Calu3 (cell line): ENCODE results near the gene DPYD. TPM values are rescaled to one million over a fixed set of nuclear protein-coding genes. Genes with fewer than 3 reads are reported as not detected.

ENCODE experiments used
- BruUV-seq: library from RNA; stranded (reverse); fragments of 400-500 nt; replicated peaks from 2 replicates; lab custom pipeline; 2021; lab: Mats Ljungman, UMichigan
- CTCF ChIA-PET: fragments of 300-600 bp; sonication (Branson Sonifier 250); formaldehyde crosslinking; loops from one replicate; lab custom pipeline; 2022; ENCODE audit warnings: antibody characterized with exemption; lab: Charles Lee
- DNase-seq: peaks from one replicate; pipeline ENCODE4 v3.0.0; 2022
- H3K27ac Mint-ChIP-seq: one replicate; pipeline ENCODE4 v1.8.0; 2022; ENCODE audit warnings: mixed read lengths; ENCODE audit not compliant: unreplicated experiment
- H3K27me3 Mint-ChIP-seq: one replicate; pipeline ENCODE4 v1.8.0; 2022; ENCODE audit warnings: mixed read lengths; ENCODE audit not compliant: unreplicated experiment
- H3K36me3 Mint-ChIP-seq: one replicate; pipeline ENCODE4 v1.8.0; 2022; ENCODE audit warnings: mild to moderate bottlenecking, moderate library complexity, mixed read lengths; ENCODE audit not compliant: insufficient read depth, unreplicated experiment
- H3K4me1 Mint-ChIP-seq: one replicate; pipeline ENCODE4 v1.8.0; 2022; ENCODE audit warnings: mild to moderate bottlenecking, low read depth, mixed read lengths; ENCODE audit not compliant: unreplicated experiment
- H3K4me3 Mint-ChIP-seq: one replicate; pipeline ENCODE4 v1.8.0; 2022; ENCODE audit warnings: mild to moderate bottlenecking, low read depth, moderate library complexity, mixed read lengths; ENCODE audit not compliant: unreplicated experiment
- H3K9me3 Mint-ChIP-seq: one replicate; pipeline ENCODE4 v1.8.0; 2022; ENCODE audit warnings: low read depth, mixed read lengths; ENCODE audit not compliant: unreplicated experiment
- intact Hi-C: fragments of 100-400 bp; cut with micrococcal nuclease; formaldehyde crosslinking; loops from one replicate; pipeline ENCODE4 v1.10.0; 2022; ENCODE audit not compliant: unreplicated experiment
- total RNA-seq: library from RNA; stranded (reverse); gene quantifications from 2 replicates; pipeline ENCODE4 v1.2.3, GENCODE V29; 2022
- TF ChIP-seq, protein P1 (sequence below): fragments of 200-600 bp; IDR thresholded peaks from one replicate; pipeline ENCODE4 v1.8.0; 2022; ENCODE audit warnings: antibody characterized with exemption; ENCODE audit not compliant: unreplicated experiment

The DPYD gene
- total RNA-seq, 1 experiment from 2014 or later, result 15.6 TPM

- DNase-seq, result no peak
- Mint-ChIP-seq H3K9me3 (peaks cover 3% of the 10 kb centered on the region), H3K4me1 (no peaks in the 10 kb centered on the region), H3K27me3 (no peaks in the 10 kb centered on the region), H3K4me3 (no peak overlapping the region), H3K36me3 (no peaks in the 10 kb centered on the region), H3K27ac (no peak overlapping the region)
- intact Hi-C loops, result no loop called here
- TF ChIP-seq, protein P1, sequence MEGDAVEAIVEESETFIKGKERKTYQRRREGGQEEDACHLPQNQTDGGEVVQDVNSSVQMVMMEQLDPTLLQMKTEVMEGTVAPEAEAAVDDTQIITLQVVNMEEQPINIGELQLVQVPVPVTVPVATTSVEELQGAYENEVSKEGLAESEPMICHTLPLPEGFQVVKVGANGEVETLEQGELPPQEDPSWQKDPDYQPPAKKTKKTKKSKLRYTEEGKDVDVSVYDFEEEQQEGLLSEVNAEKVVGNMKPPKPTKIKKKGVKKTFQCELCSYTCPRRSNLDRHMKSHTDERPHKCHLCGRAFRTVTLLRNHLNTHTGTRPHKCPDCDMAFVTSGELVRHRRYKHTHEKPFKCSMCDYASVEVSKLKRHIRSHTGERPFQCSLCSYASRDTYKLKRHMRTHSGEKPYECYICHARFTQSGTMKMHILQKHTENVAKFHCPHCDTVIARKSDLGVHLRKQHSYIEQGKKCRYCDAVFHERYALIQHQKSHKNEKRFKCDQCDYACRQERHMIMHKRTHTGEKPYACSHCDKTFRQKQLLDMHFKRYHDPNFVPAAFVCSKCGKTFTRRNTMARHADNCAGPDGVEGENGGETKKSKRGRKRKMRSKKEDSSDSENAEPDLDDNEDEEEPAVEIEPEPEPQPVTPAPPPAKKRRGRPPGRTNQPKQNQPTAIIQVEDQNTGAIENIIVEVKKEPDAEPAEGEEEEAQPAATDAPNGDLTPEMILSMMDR, result no peak
- CTCF ChIA-PET, result no interaction called here
- BruUV-seq, result no TSS peak
These were observed 50.2 kb downstream of the DPYD start for GRCh38 chr1:97870589-97870988.

- Mint-ChIP-seq H3K36me3 (no peaks in the 10 kb centered on the region), H3K27me3 (no peaks in the 10 kb centered on the region), H3K4me3 (no peak overlapping the region), H3K4me1 (no peaks in the 10 kb centered on the region), H3K9me3 (peaks cover 3% of the 10 kb centered on the region), H3K27ac (no peak overlapping the region)
- DNase-seq, result no peak
- BruUV-seq, result no TSS peak
- intact Hi-C loops, result no loop called here
- CTCF ChIA-PET, result no interaction called here
- TF ChIP-seq, protein P1, result no peak
These were observed 51.4 kb downstream of the DPYD start for GRCh38 chr1:97869441-97869840.

DNA sequence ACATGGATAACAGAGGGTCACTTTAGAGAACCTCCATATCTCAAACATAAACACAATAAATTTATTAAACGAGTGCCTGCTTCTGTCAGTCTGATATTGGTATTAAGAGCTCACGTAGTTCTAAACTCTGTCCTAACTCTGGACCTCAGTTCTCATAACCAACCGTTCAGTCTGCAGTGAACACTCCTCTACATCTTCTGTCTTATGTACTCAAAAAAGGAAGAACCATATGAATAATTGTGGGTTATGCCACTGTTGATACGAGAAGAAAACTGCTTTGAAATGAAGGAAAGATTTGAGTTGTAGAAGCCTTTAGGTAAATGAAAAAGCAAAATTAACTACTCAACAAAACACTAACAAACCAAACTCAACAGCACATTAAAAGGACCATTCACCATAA lies 53.7 kb downstream of the DPYD start:
- TF ChIP-seq, protein P1, result no peak
- CTCF ChIA-PET, result interaction anchor here (0.7 kb wide), 1 partner anchor 33 kb away, joined by 4 read pairs; no protein-coding TSS in a partner anchor
- intact Hi-C loops, result no loop called here
- Mint-ChIP-seq H3K4me1 (no peaks in the 10 kb centered on the region), H3K27ac (no peak overlapping the region), H3K36me3 (no peaks in the 10 kb centered on the region), H3K4me3 (no peak overlapping the region), H3K27me3 (no peaks in the 10 kb centered on the region), H3K9me3 (peaks cover 3% of the 10 kb centered on the region)
- DNase-seq, result no peak
- BruUV-seq, result no TSS peak

DNA sequence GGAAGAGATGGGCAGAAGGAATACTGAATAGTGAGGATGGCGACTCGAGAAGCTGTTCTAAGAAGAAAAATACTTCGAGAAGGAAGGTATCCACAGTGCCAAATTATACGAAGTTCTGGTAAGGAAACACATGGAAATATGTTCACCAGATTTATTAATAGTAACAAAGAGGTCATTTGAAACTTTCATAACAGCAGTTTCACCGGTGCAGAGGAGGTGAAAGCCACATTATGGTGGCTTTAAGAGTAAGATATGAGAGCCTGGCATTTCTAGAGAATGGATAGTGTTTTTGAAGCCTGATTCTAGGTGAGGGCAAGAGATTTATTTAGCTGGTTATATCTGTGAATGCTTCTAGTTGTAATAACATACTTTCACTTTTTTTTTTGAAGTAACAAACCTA lies 56.2 kb downstream of the DPYD start:
- H3K27ac Mint-ChIP-seq, result no peak overlapping the region
- intact Hi-C loops, result no loop called here
- H3K4me1 Mint-ChIP-seq, result no peaks in the 10 kb centered on the region
- CTCF ChIA-PET, result no interaction called here
- H3K4me3 Mint-ChIP-seq, result no peak overlapping the region
- peaks cover 3% of the 10 kb centered on the region for H3K9me3 Mint-ChIP-seq
- TF ChIP-seq, protein P1, result no peak
- BruUV-seq, result no TSS peak
- H3K36me3 Mint-ChIP-seq, result no peaks in the 10 kb centered on the region
- H3K27me3 Mint-ChIP-seq, result no peaks in the 10 kb centered on the region
- DNase-seq, result no peak
